ENCODE measurements around the gene NDUFA9.

NDUFA9 gene
- total RNA-seq: 15.5 to 30.7 (median 21.9) reads per million in 18 experiments

- DNase-seq: peak; percentile 83 to 88
Observed at GRCh38 chr12:4648501-4649357, at the start of gene NDUFA9, which contains the start of gene AKAP3. Gene NDUFA9 (plus strand): TSS chr12:4649114. CDS start chr12:4649127, 13 bp downstream. Gene AKAP3 (minus strand): TSS chr12:4649051. CDS start chr12:4638196, 10,855 bp downstream.

DNA sequence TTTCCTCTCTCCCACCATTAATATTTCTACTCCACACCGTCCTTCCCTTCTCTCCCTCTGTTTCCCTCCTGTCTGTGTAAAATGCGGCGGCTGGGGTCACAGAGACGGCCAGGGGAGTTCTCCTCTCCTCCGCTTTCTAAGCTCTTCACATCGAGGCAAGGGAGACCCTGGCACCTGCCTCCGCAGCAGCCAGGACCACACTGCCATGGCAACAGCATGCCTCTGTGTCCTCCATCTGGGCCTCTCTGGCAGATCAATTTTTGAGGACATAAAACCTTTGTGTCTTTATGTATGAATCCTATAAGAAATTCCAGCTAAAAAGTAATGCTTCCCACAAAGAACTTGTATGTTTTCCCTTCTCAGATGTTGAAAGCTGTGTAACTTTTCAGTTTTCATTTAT, 45.5 kb upstream of the NDUFA9 start:
- DNase-seq: no peak

DNA sequence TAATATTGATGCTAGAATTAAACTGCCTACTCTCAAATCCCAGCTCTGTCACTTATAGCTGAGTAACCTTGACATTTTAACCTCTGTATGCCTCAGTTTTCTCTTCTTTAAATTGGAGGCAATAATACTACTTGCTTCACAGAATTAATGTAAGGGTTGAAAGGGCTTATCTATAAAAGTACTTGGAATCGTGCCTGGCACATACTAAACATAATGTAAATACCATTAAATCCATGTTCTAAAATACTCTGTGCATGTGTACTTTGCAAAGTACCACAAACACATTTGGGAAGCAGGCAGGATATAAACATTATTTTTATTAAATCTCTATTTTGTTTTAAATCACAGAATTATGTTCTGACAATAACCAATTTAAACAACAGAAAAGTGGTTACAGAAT, 45.0 kb upstream of the NDUFA9 start:
- no peak for DNase-seq

GRCh38 chr12:4604684-4605193, 44.2 kb upstream of the NDUFA9 start:
- DNase-seq: peak; percentile 90 to 92

DNA sequence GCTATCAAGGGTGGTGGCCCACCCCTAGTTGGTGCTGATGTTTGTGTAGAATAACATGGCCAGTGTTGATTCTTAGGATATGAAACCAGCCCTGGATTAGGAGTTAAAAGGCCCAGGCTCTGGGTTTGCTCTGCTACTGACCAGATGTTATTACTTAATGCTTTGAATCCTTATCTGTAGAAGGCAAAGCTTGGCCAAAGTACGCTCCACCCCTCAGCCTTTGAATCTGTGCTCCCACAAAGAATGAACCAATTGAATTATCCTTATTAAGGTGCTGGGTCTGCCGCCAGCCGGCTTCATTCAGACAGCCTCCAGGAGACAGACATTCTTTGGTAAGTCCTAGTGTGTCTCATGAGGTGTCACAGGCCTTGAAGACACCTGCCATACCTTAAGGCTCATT, 41.9 kb upstream of the NDUFA9 start:
- no peak for DNase-seq

- DNase-seq: no peak
Observed at GRCh38 chr12:4609071-4609470, 39.8 kb upstream of the NDUFA9 start.

DNA sequence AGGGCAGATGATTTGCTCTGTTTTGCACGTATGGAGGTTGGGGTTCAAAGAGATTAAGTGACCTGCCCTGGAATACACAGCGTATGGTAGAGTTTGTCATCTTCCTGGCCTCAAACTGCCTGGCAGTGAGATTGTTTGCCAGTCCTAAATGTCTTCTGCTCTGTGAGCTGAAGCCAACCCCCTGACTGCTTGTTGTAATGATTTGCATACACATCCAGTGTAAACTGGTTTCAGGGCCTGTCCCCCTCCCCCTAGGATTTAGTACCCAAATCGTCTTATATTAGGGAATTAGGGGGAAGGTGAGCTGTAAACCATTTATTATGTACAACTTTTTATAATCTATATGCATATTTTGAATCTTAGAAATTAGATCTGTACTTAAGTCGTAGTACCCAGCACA, 38.4 kb upstream of the NDUFA9 start:
- no peak for DNase-seq

DNA sequence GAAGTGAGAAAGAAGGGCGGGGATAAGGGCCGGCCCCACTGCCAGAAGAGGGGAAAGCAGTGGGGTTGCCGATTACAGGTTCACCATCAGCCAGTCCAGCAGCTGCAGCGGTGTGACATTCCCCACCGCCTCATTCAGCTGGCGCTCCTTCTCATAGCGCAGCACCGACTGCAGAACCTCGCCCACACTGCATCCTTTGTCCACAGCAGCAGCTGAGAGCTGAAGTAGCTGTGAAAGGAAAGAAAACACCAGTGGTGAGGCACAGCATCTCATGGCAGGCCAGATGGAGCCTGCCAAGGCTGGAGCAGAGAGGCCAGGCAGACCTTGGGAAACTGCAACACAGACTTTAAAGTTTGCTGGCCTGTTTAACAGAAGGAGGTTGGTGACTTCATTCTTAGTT, 33.2 kb upstream of the NDUFA9 start:
- no peak for DNase-seq

DNA sequence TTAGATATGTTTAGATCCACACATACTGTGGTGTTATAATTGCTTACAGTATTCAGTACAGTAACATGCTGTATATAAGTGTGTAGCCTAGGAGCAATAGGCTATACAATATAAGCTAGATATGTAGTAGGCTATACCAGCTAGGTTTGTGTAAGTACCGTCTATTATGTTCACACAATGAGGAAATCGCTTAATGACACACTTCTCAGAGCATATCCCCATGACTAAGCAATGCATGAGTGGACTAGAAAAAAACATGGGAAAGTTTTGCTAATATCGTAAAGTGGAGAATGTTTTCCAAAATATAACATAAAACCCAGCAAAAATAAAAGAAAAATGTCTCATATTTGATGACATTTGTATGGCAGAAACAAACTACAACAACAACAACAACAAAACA, 27.4 kb upstream of the NDUFA9 start:
- DNase-seq: no peak

- DNase-seq: no peak
Observed at GRCh38 chr12:4626543-4626942, 22.4 kb upstream of the NDUFA9 start.

- no peak for DNase-seq
Observed at GRCh38 chr12:4628406-4628805, 20.5 kb upstream of the NDUFA9 start.

- DNase-seq: no peak
Observed at GRCh38 chr12:4630262-4630661, 18.7 kb upstream of the NDUFA9 start.

- no peak for DNase-seq
Observed at GRCh38 chr12:4643747-4644146, 5.2 kb upstream of the NDUFA9 start.

DNA sequence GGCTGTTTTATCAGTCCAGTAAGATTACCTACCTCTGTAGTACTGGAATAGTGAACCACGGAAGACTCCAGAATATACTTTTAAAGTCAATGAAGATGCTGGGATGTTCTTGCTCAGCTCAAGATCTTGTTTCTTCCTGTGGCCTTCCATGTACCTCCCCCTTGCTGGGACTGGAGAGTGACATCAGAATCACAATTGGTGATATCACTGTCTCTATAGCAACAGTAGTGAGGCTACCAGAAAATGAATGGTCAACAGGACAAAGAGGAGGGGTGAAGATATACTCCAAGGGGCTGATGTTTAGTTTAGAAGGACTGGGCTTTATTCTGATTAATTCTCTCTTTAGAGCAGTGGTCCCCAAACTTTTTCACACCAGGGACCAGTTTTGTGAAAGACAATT, 3.9 kb upstream of the NDUFA9 start:
- no peak for DNase-seq

DNA sequence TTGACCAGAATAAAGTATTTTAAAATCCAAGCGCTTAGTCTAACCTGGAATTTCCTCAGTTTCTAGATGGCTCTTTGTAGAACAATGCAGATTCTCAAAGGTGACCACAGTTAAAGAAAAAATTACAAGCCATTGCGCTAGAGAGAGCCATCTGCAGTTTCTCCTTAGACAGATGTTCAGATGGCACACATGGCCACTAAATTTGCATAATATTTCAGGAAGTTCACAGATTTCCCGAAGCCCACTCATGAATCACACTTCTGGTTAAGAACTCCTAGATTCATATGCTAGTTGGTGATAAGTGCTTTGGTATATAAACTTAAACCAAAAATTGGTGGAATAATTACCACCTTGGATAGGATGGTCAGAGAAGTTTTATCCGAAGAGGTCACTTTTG, 812 bp upstream of the NDUFA9 start:
- DNase-seq: peak; percentile 59 to 67

GRCh38 chr12:4649358-4649661, 396 bp downstream of the NDUFA9 start:
- no peak for DNase-seq

DNA sequence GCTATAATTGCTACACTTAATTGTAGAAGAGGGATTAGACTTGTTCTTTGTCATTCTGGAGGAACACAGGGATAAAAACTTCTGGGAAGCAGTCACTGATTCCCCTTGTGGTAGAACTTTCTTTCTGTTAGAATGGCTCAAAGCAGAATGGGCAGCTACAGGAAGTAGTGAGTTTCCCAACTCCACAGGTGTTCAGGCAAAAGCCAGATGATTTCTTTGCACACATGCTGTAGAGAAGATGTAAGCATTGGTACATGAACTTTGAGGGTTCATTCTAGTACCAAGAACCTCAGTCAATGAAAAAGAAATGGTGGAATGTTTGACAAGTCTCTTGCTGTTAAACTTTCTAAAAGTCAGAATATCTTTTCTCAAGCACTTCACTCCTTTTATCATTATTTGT, 4.3 kb downstream of the NDUFA9 start:
- no peak for DNase-seq

DNA sequence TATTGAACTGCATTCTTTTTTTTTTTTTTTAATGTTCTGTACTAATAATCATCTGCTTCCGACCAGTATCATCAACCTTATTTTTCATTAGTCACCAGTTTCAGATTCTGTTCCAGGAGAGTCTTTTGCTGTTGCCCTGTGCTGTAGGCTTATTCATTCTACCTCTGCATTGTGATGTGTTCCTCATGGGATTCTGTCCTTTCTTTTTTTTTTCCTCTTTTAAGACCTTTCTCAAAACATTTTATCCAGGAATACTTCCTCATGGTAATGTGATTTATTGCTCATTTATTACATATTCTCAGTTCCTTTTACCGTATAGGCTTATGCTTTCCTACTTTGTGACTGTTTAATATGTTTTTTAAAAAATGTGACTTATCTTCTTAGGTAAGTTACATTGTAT, 4.8 kb downstream of the NDUFA9 start:
- DNase-seq: no peak

GRCh38 chr12:4663971-4664505, 15.1 kb downstream of the NDUFA9 start:
- peak in 1 of 2 donors; percentile 45 for DNase-seq

DNA sequence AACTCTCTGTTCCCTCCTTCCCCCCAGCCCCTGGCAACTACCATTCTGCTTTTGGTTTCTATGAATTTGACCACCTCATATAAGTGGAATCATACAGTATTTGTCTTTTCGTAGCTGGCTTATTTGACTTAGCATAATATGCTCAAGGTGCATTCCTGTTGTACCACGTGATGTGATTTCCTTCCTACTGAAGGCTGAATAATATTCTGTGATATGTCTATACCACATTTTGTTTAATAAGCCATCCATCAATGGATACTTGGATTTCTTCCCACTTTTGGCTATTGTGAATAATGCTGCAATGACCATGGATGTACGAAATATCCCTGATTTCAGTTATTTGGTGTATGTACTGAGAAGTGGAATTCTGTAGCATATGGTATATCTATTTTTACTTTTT, 16.3 kb downstream of the NDUFA9 start:
- DNase-seq: no peak

DNA sequence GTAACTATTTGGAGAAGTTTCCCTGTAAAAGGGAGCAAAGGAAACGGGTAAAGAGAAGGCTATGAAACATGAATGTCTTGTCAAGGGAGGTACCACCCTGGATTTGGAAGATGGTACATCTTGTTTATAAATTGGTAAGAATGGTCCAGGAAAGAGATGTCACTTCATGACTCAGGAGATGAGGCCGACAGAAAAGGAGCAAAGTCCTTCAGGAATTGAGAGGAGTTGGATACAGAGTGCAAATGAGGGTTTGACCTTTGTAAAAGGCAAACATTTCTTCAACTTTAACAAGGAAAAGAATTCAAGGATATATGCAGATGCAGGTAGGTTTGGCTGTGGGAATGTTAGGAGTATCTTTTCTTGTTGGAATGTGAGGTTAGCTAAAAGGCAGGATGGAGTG, 30.8 kb downstream of the NDUFA9 start:
- no peak for DNase-seq

DNA sequence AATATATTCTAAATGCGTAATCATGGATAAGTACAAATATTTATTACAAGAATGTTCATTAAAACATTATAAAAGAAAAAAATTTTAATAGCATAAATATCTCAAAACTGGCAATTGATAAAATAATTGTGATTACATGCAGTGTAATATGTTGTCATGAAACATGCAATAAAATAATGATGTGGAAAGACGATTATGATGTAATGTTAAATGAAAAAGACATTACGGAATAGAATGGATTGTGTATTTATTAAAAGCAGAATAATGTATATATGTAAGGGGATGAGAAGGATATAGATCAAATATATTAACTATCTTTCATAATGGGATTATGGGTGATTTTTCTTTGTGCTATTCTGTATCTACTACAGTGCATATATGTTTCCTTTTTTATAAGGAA, 32.8 kb downstream of the NDUFA9 start:
- DNase-seq: no peak

- no peak for DNase-seq
Observed at GRCh38 chr12:4685317-4685716, 36.4 kb downstream of the NDUFA9 start.

- DNase-seq: no peak
Observed at GRCh38 chr12:4690760-4691159, 41.8 kb downstream of the NDUFA9 start.

Measured in inflammatory macrophage (primary cell).